NK-92 (cell line): ENCODE measurements around the gene DAD1.
"Not testable (repeated sequence)": the region's sequence is repeated elsewhere in the genome, so short reads cannot be mapped to it uniquely, and the experiment has no call there.

Source experiments
- DNase-seq: peaks from one replicate; lab custom pipeline; 2025; ENCODE audit not compliant: unreplicated experiment; lab: John Stamatoyannopoulos, UW

Gene DAD1

GRCh38 chr14:22599349-22599748 is 10.3 kb upstream of the DAD1 start:
- no peak for DNase-seq

- no peak for DNase-seq
Observed at GRCh38 chr14:22598896-22599244, 9.8 kb upstream of the DAD1 start.

- no peak for DNase-seq
Observed at GRCh38 chr14:22598099-22598895, 9.3 kb upstream of the DAD1 start, which contains the start of gene ABHD4. ABHD4 (plus strand) TSS chr14:22598300; CDS start chr14:22598307, 7 bp downstream.

- DNase-seq: no peak
Observed at GRCh38 chr14:22597771-22598098, 8.7 kb upstream of the DAD1 start.

- no peak for DNase-seq
Observed at GRCh38 chr14:22597265-22597664, 8.2 kb upstream of the DAD1 start.

GRCh38 chr14:22596354-22596879 is 7.4 kb upstream of the DAD1 start:
- DNase-seq: no peak

GRCh38 chr14:22594156-22594716 is 5.2 kb upstream of the DAD1 start:
- DNase-seq: no peak

- no peak for DNase-seq
Observed at GRCh38 chr14:22593601-22594000, 4.6 kb upstream of the DAD1 start.

- no peak for DNase-seq
Observed at GRCh38 chr14:22593189-22593588, 4.2 kb upstream of the DAD1 start.

GRCh38 chr14:22588526-22589095 is 413 bp downstream of the DAD1 start:
- no peak for DNase-seq

- DNase-seq: not testable (repeated sequence)
Observed at GRCh38 chr14:22587677-22588422, 1.2 kb downstream of the DAD1 start.

GRCh38 chr14:22587247-22587646 is 1.8 kb downstream of the DAD1 start:
- no peak for DNase-seq

- DNase-seq: no peak
Observed at GRCh38 chr14:22583994-22584393, 5.0 kb downstream of the DAD1 start.

GRCh38 chr14:22580625-22581024 is 8.4 kb downstream of the DAD1 start:
- no peak for DNase-seq

- DNase-seq: no peak
Observed at GRCh38 chr14:22579881-22580280, 9.1 kb downstream of the DAD1 start.

- no peak for DNase-seq
Observed at GRCh38 chr14:22579236-22579635, 9.8 kb downstream of the DAD1 start.

GRCh38 chr14:22577334-22577908 is 11.6 kb downstream of the DAD1 start:
- no peak for DNase-seq

- DNase-seq: no peak
Observed at GRCh38 chr14:22573804-22574203, 15.2 kb downstream of the DAD1 start.

- DNase-seq: no peak
Observed at GRCh38 chr14:22572562-22573058, 16.4 kb downstream of the DAD1 start.

GRCh38 chr14:22570132-22570949 is 18.7 kb downstream of the DAD1 start:
- DNase-seq: peak; percentile 56
